SK-N-SH (cell line): ENCODE data around the gene HS6ST3. TPM values are rescaled to one million over a fixed set of nuclear protein-coding genes. Genes with fewer than 3 reads are reported as not detected.

Source experiments
- CTCF ChIA-PET: fragments of 300-600, 350-600 bp; formaldehyde crosslinking; extraction: SDS; loops from one replicate; lab custom pipeline; 2021; lab: Yijun Ruan, JAX
- POLR2A ChIA-PET: fragments of 350-600 bp; sonication (Branson Sonifier 250); formaldehyde crosslinking; extraction: SDS; loops from one replicate; lab custom pipeline; 2020; ENCODE audit warnings: antibody characterized with exemption, inconsistent platforms; lab: Yijun Ruan, JAX
- DNase-seq: peaks from one replicate; pipeline ENCODE4 v3.0.0; 2012
- H2AFZ ChIP-seq: fragments of 200-600 bp; sonication (generic); 2 replicates; pipeline ENCODE4 v1.8.1; 2016; ENCODE audit warnings: antibody characterized with exemption, mild to moderate bottlenecking, low read depth
- H3F3A ChIP-seq: fragments of 200-600 bp; sonication (generic); replicated peaks from 2 replicates; pipeline ENCODE3; 2016; ENCODE audit warnings: antibody characterized with exemption, mild to moderate bottlenecking; ENCODE audit not compliant: insufficient read depth
- H3K27ac ChIP-seq, 2 experiments: fragments of 200-500 bp in 1 of 2; fragments of 200-600 bp in 1 of 2; sonication (Bioruptor generic) in 1 of 2; sonication (generic), shearing (Covaris generic) in 1 of 2; 2 replicates each; pipeline versions ENCODE4 v1.5.1 to v1.6.1; 2014 to 2016; ENCODE audit warnings: low read depth in 2 of 2, inconsistent platforms in 1 of 2, low read length in 1 of 2, mild to moderate bottlenecking in 1 of 2, mixed read lengths in 1 of 2
- H3K27me3 ChIP-seq: fragments of 200-600 bp; sonication (generic), shearing (Covaris generic); 2 replicates; pipeline ENCODE4 v1.6.1; 2016; ENCODE audit warnings: mixed run types; ENCODE audit not compliant: insufficient read depth
- H3K36me3 ChIP-seq, 2 experiments: fragments of 200-500 bp in 1 of 2; fragments of 200-600 bp in 1 of 2; sonication (Bioruptor generic) in 1 of 2; sonication (generic) in 1 of 2; replicated peaks in 1 of 2; 2 replicates each; pipeline versions ENCODE3 to v1.5.1; 2014 to 2016; ENCODE audit warnings: low read length in 1 of 2, mild to moderate bottlenecking in 1 of 2; ENCODE audit not compliant: insufficient read depth in 2 of 2, control insufficient read depth in 1 of 2
- H3K4me1 ChIP-seq, 2 experiments: fragments of 200-500 bp in 1 of 2; fragments of 200-600 bp in 1 of 2; sonication (Bioruptor generic) in 1 of 2; sonication (generic), shearing (Covaris generic) in 1 of 2; 2 replicates each; pipeline versions ENCODE4 v1.5.1 to v1.6.1; 2014 to 2016; ENCODE audit warnings: low read depth in 1 of 2, low read length in 1 of 2, mixed run types in 1 of 2; ENCODE audit not compliant: insufficient read depth in 2 of 2, control insufficient read depth in 1 of 2
- H3K4me2 ChIP-seq: fragments of 200-600 bp; sonication (generic), shearing (Covaris generic); 2 replicates; pipeline ENCODE4 v1.6.1; 2017; ENCODE audit warnings: mixed run types
- H3K4me3 ChIP-seq, 2 experiments: fragments of 200-500 bp in 1 of 2; fragments of 200-600 bp in 1 of 2; sonication (Bioruptor generic) in 1 of 2; sonication (generic), shearing (Covaris generic) in 1 of 2; 2 replicates each; pipeline versions ENCODE4 v1.5.1 to v1.8.1; 2014 to 2016; ENCODE audit warnings: low read depth in 2 of 2, inconsistent platforms in 1 of 2, low read length in 1 of 2, mild to moderate bottlenecking in 1 of 2, mixed read lengths in 1 of 2, moderate library complexity in 1 of 2
- H3K79me2 ChIP-seq: fragments of 200-600 bp; sonication (generic); 2 replicates; pipeline ENCODE4 v1.8.1; 2017; ENCODE audit warnings: mild to moderate bottlenecking; ENCODE audit not compliant: insufficient read depth
- H3K9ac ChIP-seq: fragments of 200-600 bp; sonication (generic); 2 replicates; pipeline ENCODE4 v1.6.1; 2017; ENCODE audit warnings: mixed run types
- H3K9me2 ChIP-seq: fragments of 200-600 bp; sonication (generic); 2 replicates; pipeline ENCODE4 v1.6.1; 2017; ENCODE audit warnings: mixed run types
- H3K9me3 ChIP-seq: fragments of 200-600 bp; sonication (generic); 2 replicates; pipeline ENCODE4 v1.6.1; 2017; ENCODE audit warnings: mixed run types, mild to moderate bottlenecking, moderate library complexity
- H4K20me1 ChIP-seq: fragments of 200-600 bp; sonication (generic); 2 replicates; pipeline ENCODE4 v1.6.1; 2017; ENCODE audit warnings: mild to moderate bottlenecking, mixed run types; ENCODE audit not compliant: insufficient read depth
- ELF1 ChIP-seq: IDR thresholded peaks from 2 replicates; pipeline ENCODE4 v1.4.0; 2012
- EP300 ChIP-seq, 2 experiments: IDR thresholded peaks; 2 replicates each; pipeline versions ENCODE4 v1.4.0 to v1.6.1; 2012; ENCODE audit warnings: borderline replicate concordance in 1 of 2, low read depth in 1 of 2, low read length in 1 of 2
- EZH2phosphoT487 ChIP-seq: fragments of 200-600 bp; sonication (generic); IDR thresholded peaks from 2 replicates; pipeline ENCODE4 v1.6.1; 2017; ENCODE audit warnings: low read depth, mixed run types, mild to moderate bottlenecking, antibody characterized with exemption, moderate library complexity, borderline replicate concordance
- FOXJ3 ChIP-seq: sonication (generic); formaldehyde crosslinking; IDR thresholded peaks from 2 replicates; pipeline ENCODE4 v1.5.1; 2020; ENCODE audit warnings: mild to moderate bottlenecking, missing genetic modification reagents
- GATA2 ChIP-seq: sonication (generic); formaldehyde crosslinking; IDR thresholded peaks from 2 replicates; pipeline ENCODE4 v1.5.0; 2020; ENCODE audit warnings: mild to moderate bottlenecking, missing genetic modification reagents
- IRF3 ChIP-seq: fragments of 150-350 bp; IDR thresholded peaks from 2 replicates; pipeline ENCODE4 v1.6.1; 2016; ENCODE audit warnings: mild to moderate bottlenecking, low read depth, low read length
- MEF2A ChIP-seq: IDR thresholded peaks from 2 replicates; pipeline ENCODE4 v1.4.0; 2012; ENCODE audit warnings: low read depth, borderline replicate concordance
- MXI1 ChIP-seq: IDR thresholded peaks from 2 replicates; pipeline ENCODE4 v1.6.1; 2012; ENCODE audit warnings: mild to moderate bottlenecking, low read depth, low read length, improper control_type of control experiment
- NFIC ChIP-seq: IDR thresholded peaks from 2 replicates; pipeline ENCODE4 v1.4.0; 2012; ENCODE audit warnings: borderline replicate concordance
- POLR2AphosphoS5 ChIP-seq: IDR thresholded peaks from 2 replicates; pipeline ENCODE4 v1.6.1; 2012; ENCODE audit warnings: low read depth, low read length
- RAD21 ChIP-seq: IDR thresholded peaks from 2 replicates; pipeline ENCODE4 v1.6.1; 2012; ENCODE audit warnings: mild to moderate bottlenecking, low read length
- RCOR1 ChIP-seq: fragments of 150-350 bp; IDR thresholded peaks from 2 replicates; pipeline ENCODE4 v1.6.1; 2017; ENCODE audit warnings: antibody characterized with exemption, low read length
- REST ChIP-seq: IDR thresholded peaks from 2 replicates; pipeline ENCODE4 v1.6.1; 2012; ENCODE audit warnings: mild to moderate bottlenecking, low read depth, low read length, moderate library complexity
- RXRA ChIP-seq: IDR thresholded peaks from 2 replicates; pipeline ENCODE4 v1.4.0; 2012; ENCODE audit warnings: low read depth, mild to moderate bottlenecking, borderline replicate concordance
- SIN3A ChIP-seq: IDR thresholded peaks from 2 replicates; pipeline ENCODE4 v1.6.1; 2012; ENCODE audit warnings: low read depth, mild to moderate bottlenecking, low read length, moderate library complexity, borderline replicate concordance
- SMC3 ChIP-seq: IDR thresholded peaks from 2 replicates; pipeline ENCODE4 v1.6.1; 2012; ENCODE audit warnings: low read depth, low read length, improper control_type of control experiment
- TAF1 ChIP-seq: IDR thresholded peaks from 2 replicates; pipeline ENCODE4 v1.6.1; 2012; ENCODE audit warnings: low read depth, mild to moderate bottlenecking, low read length, moderate library complexity, borderline replicate concordance
- YY1 ChIP-seq: IDR thresholded peaks from 2 replicates; pipeline ENCODE4 v1.4.0; 2012; ENCODE audit warnings: low read depth, mild to moderate bottlenecking
- WGBS: methylation state at CpG from one replicate; pipeline ENCODE4 v1.1.6; 2017; ENCODE audit warnings: low lambda C conversion rate; 5-methylcytosine and 5-hydroxymethylcytosine counted together
- polyA plus RNA-seq, 3 experiments: library from polyadenylated mRNA; depleted of rRNA; stranded (reverse); fragments of >200 nt; gene quantifications; 2 replicates each; pipeline ENCODE4 v1.2.3, GENCODE V29; 2012
- TF ChIP-seq, protein P1 (sequence below): IDR thresholded peaks from 2 replicates; pipeline ENCODE4 v1.4.0; 2012; ENCODE audit warnings: low read depth
- TF ChIP-seq, protein P2 (sequence below): IDR thresholded peaks from 2 replicates; pipeline ENCODE4; 2012

HS6ST3 gene
- polyA plus RNA-seq, 1 of the 3 experiments (the other 2 are of a cell fraction), result under 0.01 TPM

DNA sequence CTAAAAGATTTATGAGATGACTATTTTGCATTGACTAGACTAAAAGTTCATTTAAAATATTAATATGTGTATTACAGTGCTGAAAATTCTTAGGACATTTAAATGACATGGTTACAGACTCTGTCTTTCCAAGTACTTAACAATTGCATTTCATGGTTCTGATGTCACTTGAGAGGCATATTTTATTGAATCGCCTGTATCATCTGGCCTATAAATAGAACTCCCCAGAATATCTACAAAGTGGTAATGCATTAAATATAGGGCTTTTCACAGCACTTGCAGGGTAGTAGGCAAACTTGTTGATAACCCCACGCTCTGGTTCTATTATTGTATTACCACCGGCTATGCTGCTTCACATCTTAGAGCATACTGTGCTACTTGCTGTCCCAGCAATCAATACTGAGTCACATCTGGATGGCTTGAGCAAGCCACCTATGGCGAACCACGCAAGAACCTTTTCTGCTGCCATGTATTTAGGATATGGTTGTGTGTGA is 400.6 kb downstream of the HS6ST3 start:
- no peaks in the 10 kb centered on the region for H3K79me2 ChIP-seq
- TF ChIP-seq RCOR1 (no peak), GATA2 (CRISPR knock-in tag) (no peak), SMC3 (no peak), TAF1 (no peak), EP300 (IDR thresholded peaks at IDR 0.05; ENCODE audit: borderline replicate concordance in 1 of 2, low read depth in 1 of 2, low read length in 1 of 2) (no peak), POLR2AphosphoS5 (no peak), REST (no peak), RAD21 (no peak), NFIC (no peak), RXRA (no peak), SIN3A (no peak), EZH2phosphoT487 (no peak), ELF1 (no peak), IRF3 (no peak), MXI1 (no peak), YY1 (no peak), MEF2A (no peak), FOXJ3 (no peak)
- TF ChIP-seq, protein P1, sequence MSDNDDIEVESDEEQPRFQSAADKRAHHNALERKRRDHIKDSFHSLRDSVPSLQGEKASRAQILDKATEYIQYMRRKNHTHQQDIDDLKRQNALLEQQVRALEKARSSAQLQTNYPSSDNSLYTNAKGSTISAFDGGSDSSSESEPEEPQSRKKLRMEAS, result no peak
- TF ChIP-seq, protein P2, sequence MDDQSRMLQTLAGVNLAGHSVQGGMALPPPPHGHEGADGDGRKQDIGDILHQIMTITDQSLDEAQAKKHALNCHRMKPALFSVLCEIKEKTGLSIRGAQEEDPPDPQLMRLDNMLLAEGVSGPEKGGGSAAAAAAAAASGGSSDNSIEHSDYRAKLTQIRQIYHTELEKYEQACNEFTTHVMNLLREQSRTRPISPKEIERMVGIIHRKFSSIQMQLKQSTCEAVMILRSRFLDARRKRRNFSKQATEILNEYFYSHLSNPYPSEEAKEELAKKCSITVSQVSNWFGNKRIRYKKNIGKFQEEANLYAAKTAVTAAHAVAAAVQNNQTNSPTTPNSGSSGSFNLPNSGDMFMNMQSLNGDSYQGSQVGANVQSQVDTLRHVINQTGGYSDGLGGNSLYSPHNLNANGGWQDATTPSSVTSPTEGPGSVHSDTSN, result no peak
- no peak for DNase-seq
- no peaks in the 10 kb centered on the region for H3K9me3 ChIP-seq
- ChIA-PET POLR2A (no interaction called here), CTCF (interaction anchor here (1.1 kb wide), 1 partner anchor 13 kb away, joined by 5 read pairs; no protein-coding TSS in a partner anchor)
- H3K36me3 ChIP-seq, result no peaks in the 10 kb centered on the region
- H3K4me1 ChIP-seq, result no peaks in the 10 kb centered on the region
- no peak overlapping the region for H3K9ac ChIP-seq
- no peaks in the 10 kb centered on the region for H3K27me3 ChIP-seq
- no peak overlapping the region for H3K4me3 ChIP-seq
- no peak overlapping the region for H3K27ac ChIP-seq
- no peak overlapping the region for H2AFZ ChIP-seq
- no peaks in the 10 kb centered on the region for H3K9me2 ChIP-seq
- H3K4me2 ChIP-seq, result no peak overlapping the region
- 61% methylated on average over 5 of the region's 5 CpGs for WGBS
- H4K20me1 ChIP-seq, result no peaks in the 10 kb centered on the region
- no peaks in the 10 kb centered on the region for H3F3A ChIP-seq
